ES-I3 (cell line): ENCODE data around the gene ACTR3.
"Not testable (repeated sequence)": the region's sequence is repeated elsewhere in the genome, so short reads cannot be mapped to it uniquely, and the experiment has no call there.

Experiments
- H3K36me3 ChIP-seq: 2 replicates; pipeline ENCODE4 v1.6.1; 2013; ENCODE audit warnings: mild to moderate bottlenecking, low read length, control low read depth, moderate library complexity; ENCODE audit not compliant: insufficient read depth
- H3K4me1 ChIP-seq: 2 replicates; pipeline ENCODE4 v1.6.1; 2013; ENCODE audit warnings: mild to moderate bottlenecking, control low read depth, low read length; ENCODE audit not compliant: insufficient read depth
- H3K9ac ChIP-seq: 2 replicates; pipeline ENCODE4 v1.6.1; 2013; ENCODE audit warnings: low read depth, mild to moderate bottlenecking, low read length, moderate library complexity
- H3K9me3 ChIP-seq: 2 replicates; pipeline ENCODE4 v1.6.1; 2013; ENCODE audit warnings: mild to moderate bottlenecking, low read length, moderate library complexity; ENCODE audit not compliant: control insufficient read depth, insufficient read depth

Gene ACTR3

DNA sequence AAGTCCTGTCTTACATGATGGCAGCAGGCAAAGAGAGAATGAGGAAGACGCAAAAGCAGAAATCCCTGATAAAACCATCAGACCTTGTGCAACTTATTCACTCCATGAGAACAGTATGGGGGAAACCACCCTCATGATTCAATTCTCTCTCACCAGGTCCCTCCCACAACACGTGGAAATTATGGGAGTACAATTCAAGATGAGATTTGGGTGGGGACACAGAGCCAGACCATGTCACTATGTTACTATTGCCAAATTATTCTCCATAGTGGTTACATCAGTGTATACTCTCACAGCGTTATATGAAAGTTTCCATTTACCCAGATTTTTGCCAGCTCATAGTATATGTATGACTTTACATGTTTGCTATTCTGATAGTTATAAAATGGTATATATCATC, 61.0 kb downstream of the ACTR3 start:
- not testable (repeated sequence) for H3K9ac ChIP-seq, H3K36me3 ChIP-seq, H3K4me1 ChIP-seq, H3K9me3 ChIP-seq

DNA sequence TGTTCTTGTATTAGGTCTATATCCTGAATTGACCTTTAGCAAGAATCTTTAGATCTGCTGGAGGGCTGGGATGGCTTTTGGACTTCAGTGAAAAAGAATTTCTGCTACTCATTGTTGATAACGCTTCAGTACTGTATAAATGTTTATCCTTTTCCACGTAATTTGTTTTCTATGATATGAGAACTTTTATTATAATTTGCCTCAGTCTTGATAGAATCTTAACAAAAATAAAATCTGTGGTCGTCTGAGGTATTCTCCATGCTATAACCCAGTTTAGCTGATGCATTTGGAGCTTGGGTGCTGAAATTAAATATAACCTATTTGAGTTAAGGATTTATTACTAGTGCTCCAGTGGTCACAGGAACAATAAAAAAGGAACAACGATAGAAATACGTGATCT, 71.1 kb downstream of the ACTR3 start:
- no peaks in the 10 kb centered on the region for H3K4me1 ChIP-seq
- no peaks in the 10 kb centered on the region for H3K9me3 ChIP-seq
- no peak overlapping the region for H3K9ac ChIP-seq
- H3K36me3 ChIP-seq, result peaks cover 5% of the 10 kb centered on the region; the same call in 1 of the 2 replicates

GRCh38 chr2:113962692-113963480, 73.0 kb downstream of the ACTR3 start:
- no peaks in the 10 kb centered on the region for H3K9me3 ChIP-seq
- peaks cover 5% of the 10 kb centered on the region; the same call in 1 of the 2 replicates for H3K36me3 ChIP-seq
- H3K9ac ChIP-seq, result no peak overlapping the region
- no peaks in the 10 kb centered on the region for H3K4me1 ChIP-seq

GRCh38 chr2:113963965-113964364, 74.1 kb downstream of the ACTR3 start:
- H3K4me1 ChIP-seq, result no peaks in the 10 kb centered on the region
- no peak overlapping the region for H3K9ac ChIP-seq
- peaks cover 5% of the 10 kb centered on the region; the same call in 1 of the 2 replicates for H3K36me3 ChIP-seq
- H3K9me3 ChIP-seq, result no peaks in the 10 kb centered on the region

DNA sequence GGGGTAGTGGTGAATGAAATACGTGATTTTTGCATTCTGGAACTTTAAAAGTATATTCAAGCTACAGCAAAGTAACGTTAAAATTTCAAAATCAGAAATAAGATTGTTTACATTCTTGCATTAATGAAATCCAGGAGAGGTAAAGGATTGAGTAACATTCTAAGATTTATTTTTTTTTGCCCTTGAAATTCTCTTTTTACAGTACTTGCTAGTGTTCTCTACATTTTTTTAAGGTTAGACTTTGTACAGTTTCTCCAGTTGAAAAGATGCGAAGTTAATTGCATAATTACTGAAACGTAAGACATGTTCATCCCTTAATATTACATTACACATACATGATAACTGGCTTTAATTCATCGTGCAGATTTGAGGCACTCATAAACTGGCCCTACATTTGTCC, 74.5 kb downstream of the ACTR3 start:
- no peaks in the 10 kb centered on the region for H3K4me1 ChIP-seq
- H3K9ac ChIP-seq, result no peak overlapping the region
- no peaks in the 10 kb centered on the region for H3K9me3 ChIP-seq
- peaks cover 3% of the 10 kb centered on the region; the same call in 1 of the 2 replicates for H3K36me3 ChIP-seq

DNA sequence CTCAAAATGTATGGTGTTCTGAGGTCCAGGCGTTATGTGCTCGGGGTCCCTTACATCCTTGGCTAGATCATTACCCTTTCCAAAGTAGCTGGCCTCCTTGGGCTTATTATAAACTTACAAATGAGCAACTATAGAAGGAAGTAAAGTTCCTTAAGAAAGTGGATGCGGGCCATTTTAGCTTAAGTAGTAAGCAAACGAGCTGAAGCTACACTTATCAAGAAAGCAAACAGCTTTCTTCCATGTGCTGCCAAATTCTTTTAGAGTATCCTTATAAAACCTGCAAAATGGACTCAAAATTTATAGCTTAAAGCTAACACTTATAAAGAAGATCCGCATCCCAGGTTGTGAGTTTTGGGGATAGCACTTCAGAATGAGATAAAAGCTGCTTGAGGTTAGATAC, 75.3 kb downstream of the ACTR3 start:
- Histone ChIP-seq H3K4me1 (no peaks in the 10 kb centered on the region), H3K9ac (no peak overlapping the region), H3K36me3 (no peaks in the 10 kb centered on the region; the same call in 1 of the 2 replicates), H3K9me3 (no peaks in the 10 kb centered on the region)

- Histone ChIP-seq H3K9ac (no peak overlapping the region), H3K9me3 (no peaks in the 10 kb centered on the region)
Observed at GRCh38 chr2:113965644-113966043, 75.8 kb downstream of the ACTR3 start.

GRCh38 chr2:113966171-113966570, 76.3 kb downstream of the ACTR3 start:
- no peaks in the 10 kb centered on the region for H3K4me1 ChIP-seq
- H3K9ac ChIP-seq, result no peak overlapping the region
- H3K9me3 ChIP-seq, result no peaks in the 10 kb centered on the region
- H3K36me3 ChIP-seq, result no peaks in the 10 kb centered on the region; the same call in 1 of the 2 replicates

More at GRCh38 chr2:113965644-113966043, 75.8 kb downstream of the ACTR3 start:
- Histone ChIP-seq H3K36me3 (no peaks in the 10 kb centered on the region; the same call in 1 of the 2 replicates), H3K4me1 (no peaks in the 10 kb centered on the region)

GRCh38 chr2:113966832-113967231, 76.9 kb downstream of the ACTR3 start:
- H3K9me3 ChIP-seq, result no peaks in the 10 kb centered on the region; the same call in 1 of the 2 replicates
- no peaks in the 10 kb centered on the region; the same call in 1 of the 2 replicates for H3K36me3 ChIP-seq
- H3K4me1 ChIP-seq, result no peaks in the 10 kb centered on the region
- H3K9ac ChIP-seq, result no peak overlapping the region

DNA sequence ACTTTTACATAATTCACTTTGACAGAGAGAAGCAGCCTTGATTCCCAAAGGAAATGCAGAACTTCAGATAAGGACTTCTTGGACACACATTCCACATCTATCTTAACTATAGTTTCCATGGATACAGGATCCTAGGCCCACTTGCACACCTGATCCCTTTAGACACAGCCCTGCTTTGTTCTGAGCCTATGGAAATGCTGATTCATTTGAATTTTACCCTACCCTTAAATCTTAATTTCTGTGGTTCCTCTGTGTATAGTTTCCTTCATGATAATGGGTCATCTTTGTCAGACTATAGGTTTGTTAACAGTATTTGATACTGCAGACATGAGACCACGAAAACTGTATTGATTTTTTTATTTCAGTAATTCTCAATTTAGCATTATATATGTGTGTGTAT, 77.4 kb downstream of the ACTR3 start:
- Histone ChIP-seq H3K9me3 (no peaks in the 10 kb centered on the region; the same call in 1 of the 2 replicates), H3K4me1 (no peaks in the 10 kb centered on the region), H3K36me3 (no peaks in the 10 kb centered on the region; the same call in 1 of the 2 replicates), H3K9ac (no peak overlapping the region)

DNA sequence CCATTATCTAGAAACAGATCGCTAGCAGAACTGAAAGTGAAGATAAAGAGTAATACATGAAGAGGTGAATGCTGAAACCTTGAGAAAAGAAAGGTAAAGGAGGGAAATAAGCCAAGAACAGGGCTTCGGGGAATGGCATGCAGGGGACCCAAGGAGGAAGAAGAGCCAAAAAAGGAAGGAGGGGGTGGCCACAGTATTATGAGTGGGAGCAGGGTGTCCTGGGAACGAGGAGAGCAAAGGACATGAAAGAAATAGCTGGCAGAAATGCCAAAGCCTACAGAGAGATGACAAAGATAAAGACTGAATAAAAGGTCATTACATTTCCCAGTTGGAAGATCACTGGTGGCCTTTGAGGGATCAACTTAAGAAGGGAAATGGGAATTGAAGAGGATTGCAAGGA, 82.9 kb downstream of the ACTR3 start:
- Histone ChIP-seq H3K9me3 (no peaks in the 10 kb centered on the region; the same call in 1 of the 2 replicates), H3K9ac (no peak overlapping the region), H3K4me1 (no peaks in the 10 kb centered on the region), H3K36me3 (no peaks in the 10 kb centered on the region; the same call in 1 of the 2 replicates)

DNA sequence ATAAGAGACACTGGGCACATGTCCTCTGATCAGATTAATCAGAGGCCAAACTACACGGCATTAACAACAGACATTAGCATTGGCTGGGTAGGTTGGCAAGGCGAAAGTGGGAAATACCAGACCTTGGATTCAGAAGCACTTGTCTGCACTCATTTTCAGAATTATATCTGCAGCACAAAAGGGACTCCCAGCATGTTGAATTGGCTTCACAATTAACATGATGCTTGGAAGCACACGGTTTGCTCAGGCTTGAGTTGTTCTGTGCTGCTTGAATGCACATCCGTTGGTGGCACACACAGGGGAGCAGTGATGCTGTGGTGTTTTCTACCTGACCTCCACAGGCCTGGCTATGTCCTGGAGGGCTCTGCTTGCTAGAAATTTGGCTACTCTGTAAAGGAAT, 83.9 kb downstream of the ACTR3 start:
- peaks cover 4% of the 10 kb centered on the region; the same call in 1 of the 2 replicates for H3K9me3 ChIP-seq
- H3K4me1 ChIP-seq, result no peaks in the 10 kb centered on the region

GRCh38 chr2:113974727-113975126, 84.8 kb downstream of the ACTR3 start:
- Histone ChIP-seq H3K9ac (no peak overlapping the region), H3K36me3 (no peaks in the 10 kb centered on the region), H3K4me1 (no peaks in the 10 kb centered on the region), H3K9me3 (peaks cover 9% of the 10 kb centered on the region)

More for the DNA sequence above, 83.9 kb downstream of the ACTR3 start:
- no peak overlapping the region for H3K9ac ChIP-seq
- H3K36me3 ChIP-seq, result no peaks in the 10 kb centered on the region; the same call in 1 of the 2 replicates

DNA sequence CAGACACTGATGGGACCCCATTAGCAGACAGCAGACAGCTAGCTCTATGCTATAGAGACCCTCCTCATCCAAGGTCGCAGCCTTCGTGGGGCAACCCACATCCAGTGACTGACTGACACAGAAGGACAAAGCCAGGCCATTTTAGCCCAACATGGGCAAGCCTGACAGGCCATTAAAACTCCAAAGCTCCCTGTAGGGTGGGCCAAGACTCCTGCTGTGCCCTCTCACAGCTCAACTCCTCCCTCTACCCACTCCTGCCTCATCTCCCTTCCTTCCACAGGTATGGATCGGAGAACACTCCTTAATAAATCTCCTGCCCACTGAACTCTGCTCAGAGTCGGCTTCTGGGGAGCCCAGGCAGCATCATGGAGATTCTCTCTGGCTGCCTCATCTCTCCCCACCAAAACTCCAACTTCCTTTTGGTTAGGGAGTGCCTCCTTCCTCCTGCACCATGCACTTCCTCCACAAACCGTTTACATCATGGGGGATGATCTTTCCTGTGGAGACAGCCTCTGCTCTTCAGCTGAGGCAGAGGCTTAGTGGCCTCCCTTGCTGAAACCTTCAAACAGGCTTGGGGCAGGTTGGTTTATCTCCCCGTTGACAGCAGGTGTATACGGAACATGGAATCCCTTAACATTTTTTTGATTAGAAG, 86.5 kb downstream of the ACTR3 start:
- Histone ChIP-seq H3K36me3 (no peaks in the 10 kb centered on the region), H3K4me1 (no peaks in the 10 kb centered on the region), H3K9ac (no peak overlapping the region), H3K9me3 (peaks cover 15% of the 10 kb centered on the region)
